ENCODE data around the gene PRSS50.

The PRSS50 gene

DNA sequence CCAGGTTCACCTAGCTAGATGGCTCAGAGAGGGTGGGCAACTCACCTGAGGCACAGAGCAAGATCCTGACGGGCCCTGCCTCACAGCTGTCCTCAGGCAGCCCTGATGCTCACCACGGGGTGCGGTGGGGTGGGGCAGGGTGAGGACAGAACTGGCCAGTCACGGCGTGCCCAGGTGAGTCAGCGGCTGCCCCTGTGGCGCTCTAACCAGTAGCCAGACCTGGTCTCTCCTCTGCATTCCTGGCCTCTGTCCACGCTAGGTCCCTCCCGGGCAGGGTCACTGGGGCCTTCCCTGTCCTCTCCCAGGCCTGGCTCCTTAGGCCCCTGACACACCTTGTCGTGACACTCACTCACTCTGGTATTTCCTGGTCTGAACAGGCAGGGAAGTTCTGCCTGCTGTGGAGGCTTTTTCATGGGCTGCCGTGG is 25.1 kb downstream of the PRSS50 start:
- no peak for DNase-seq (ENCODE audit: low read depth)

DNA sequence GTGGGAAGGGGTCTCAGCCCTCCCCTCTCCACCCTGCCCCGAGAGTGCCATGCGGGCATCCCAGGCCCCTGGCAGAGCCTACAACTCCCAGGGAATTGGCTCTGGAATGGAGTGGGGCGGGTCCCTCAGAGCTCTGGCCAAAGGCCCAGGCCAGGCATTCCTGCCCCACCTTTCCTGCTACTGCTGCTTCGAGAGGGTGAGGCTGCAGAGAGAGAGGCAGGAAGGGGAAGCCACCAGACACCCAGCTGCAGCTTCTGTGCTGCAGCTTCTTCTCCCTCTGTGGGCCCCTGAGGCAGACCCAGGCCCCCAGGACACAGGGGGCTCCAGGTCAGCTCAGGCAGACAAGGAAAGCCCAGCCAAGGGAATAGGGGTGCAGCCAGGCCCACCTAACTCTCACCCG is 26.9 kb downstream of the PRSS50 start:
- no peak for DNase-seq (ENCODE audit: low read depth)

DNA sequence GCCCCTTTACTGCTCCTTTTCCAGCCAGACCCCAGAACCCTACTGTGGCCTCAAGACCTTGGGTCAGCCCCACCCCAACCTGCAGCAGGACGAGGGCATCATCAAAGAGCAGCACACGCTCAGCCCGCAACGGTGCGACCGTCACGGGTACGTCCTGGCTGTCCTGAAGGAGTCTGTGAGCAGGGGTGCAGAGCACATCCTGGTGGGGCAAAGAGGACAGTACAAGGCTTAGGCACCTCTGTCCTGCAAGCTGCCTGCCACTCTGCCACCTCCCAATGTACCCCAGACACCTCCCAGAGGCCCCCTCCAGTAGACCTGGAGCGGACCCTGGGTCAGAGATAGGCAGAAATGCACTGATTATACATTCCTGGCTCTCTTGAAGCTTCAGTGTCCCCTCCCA is 32.2 kb downstream of the PRSS50 start:
- no peak for DNase-seq (ENCODE audit: low read depth)

DNA sequence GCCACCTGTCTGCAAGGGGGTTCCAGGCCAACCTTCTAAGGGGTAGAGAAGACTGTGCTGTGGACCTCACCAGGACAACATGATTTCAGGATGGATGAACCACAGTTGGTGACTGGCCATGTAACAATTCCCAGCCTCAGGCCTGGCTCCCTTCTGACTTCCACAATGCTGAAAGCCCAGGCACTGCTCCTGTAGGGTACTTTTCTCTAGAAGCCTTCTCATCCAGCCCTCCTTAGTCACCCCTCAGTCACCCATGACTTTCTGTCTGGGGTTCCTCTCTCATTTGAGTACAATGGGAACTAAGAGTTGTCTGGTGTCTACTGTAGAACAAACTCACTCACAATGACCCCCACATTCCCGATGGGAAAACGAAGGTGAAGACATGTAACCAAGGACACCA is 32.8 kb downstream of the PRSS50 start:
- DNase-seq (ENCODE audit: low read depth): no peak

DNA sequence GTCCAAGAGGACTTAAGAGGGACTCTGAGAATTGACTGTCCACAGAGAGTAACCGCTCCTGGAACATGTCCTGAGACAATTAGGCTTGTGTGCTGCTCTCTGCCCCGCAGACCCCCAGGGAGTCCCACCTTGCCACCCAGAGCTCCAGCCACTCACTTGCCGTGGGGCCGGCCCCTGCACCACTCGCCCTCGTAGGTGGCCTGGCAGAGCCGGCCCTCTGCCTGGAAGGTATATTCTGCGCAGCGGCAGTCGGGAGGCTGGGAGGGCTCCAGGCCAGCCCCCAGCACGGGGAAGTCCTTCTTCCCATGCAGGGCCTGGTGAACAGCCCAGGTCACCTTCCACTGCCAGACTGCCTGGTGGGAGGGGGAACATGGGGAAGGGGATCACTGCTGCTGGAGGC is 34.7 kb downstream of the PRSS50 start:
- no peak for DNase-seq (ENCODE audit: low read depth)

DNA sequence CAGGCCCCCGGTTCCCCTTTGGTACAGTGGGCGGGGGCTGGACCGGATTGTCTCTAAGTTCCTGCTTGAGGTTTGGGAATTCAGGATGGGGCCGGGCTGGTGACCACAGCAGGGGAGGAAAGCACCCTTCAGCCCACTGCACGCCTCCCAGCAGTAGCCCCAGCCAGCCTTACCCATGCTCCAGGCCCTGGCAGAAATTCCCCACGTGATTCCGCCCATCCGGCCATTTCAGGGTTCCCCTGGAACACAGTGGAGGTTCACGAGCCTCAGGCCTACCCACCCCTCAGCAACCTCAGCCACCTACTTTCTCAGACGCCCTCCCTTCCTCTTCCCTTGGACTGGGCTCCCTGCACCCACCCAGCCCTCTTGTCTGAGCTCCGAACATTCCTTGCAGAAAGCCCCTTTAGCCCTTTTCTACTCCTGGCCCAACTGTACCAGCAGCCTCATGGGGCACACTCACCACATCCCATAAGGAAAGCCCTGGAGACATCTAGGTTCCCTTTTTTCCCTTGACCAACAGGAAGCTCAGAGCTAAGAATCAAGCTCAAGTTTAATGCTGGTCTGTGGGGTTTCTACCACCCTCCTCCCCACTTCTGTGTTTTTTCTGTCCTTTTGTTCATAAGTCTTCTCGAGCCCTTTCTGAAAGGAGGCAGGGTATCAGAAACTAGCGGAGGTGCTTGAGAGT is 35.7 kb downstream of the PRSS50 start:
- no peak for DNase-seq (ENCODE audit: low read depth)

DNA sequence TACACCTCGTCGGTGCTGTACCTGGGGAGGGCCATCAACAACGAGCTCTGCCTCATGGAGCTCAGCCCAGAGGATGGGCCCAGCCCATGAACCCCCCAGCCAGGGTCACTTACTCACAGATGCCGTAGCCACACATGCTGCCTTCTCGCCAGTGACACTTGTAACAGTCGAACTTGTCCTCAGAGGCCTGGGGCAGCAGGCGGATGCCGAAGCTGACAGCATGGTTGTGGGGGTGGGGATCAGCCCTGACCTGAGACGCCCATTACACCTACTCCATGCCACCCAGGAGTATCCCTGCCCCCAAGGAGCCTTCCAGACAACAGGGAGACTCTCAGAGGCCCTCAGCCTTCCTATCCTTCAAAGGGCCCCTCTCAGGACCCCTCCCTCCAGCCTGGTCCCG is 36.3 kb downstream of the PRSS50 start:
- no peak for DNase-seq (ENCODE audit: low read depth)

DNA sequence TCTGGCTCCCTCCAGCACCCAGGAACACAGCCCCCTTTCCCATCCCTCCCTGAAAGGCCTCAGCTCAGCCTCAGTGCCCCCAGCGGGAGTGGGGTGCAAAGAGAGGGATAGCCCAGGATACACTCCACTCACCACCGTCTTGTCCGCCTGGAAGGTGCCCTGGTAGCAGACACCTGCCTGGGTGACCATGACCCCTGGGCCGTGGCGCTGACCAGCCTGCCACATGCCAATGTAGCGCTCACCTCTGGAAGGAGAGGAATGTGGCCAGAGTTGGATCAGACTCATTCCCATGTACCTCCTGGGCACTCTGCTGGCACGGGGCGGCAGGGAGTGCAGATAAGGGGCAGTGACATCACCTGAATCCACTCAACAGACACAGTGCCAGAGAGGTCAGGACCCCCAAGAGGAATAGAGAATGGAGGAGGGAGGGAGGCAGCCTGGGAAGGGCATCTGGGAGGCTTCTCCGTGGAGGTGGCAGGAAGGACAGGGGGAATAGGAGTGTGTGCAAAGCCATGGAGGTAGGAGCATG is 37.3 kb downstream of the PRSS50 start:
- DNase-seq (ENCODE audit: low read depth): no peak

DNA sequence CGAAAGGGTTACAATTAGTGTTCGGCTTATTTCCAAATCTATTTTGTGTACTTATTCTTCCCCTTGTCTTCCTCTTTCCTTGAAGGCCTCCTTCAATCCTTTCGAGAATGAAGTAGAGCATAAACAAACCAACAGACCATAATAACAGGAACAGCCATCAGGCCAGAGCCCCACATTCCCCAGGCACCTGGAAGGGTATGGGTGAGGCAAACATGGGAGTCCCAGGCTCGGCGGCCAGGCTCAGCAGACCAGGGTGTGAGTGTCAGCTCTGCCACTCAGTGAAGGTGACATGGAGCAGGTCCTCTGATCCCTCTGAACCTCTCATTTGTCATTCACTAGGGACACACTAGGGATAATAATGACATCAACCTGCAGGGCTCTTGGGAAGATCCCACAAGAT is 38.0 kb downstream of the PRSS50 start:
- DNase-seq (ENCODE audit: low read depth): no peak

DNA sequence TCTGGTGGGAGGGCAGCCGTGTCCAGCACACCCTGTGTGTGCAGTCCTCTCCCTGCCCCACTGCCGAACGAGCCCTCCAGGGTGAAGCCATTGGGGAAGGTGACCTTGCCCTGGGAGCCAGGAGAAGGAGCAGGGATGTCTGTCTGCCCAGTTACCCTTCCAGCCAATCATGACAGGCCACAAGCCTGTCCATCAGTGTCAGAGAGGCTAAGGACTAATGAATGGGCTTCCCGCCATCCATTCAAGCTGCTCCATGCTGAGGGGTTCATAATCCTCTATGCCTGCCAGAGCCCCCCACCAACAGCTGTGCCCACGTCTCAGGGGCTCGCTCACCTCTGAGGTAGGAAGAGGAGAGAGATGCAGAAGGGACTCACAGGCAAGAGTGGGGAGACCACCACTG is 39.4 kb downstream of the PRSS50 start:
- no peak for DNase-seq (ENCODE audit: low read depth)

DNA sequence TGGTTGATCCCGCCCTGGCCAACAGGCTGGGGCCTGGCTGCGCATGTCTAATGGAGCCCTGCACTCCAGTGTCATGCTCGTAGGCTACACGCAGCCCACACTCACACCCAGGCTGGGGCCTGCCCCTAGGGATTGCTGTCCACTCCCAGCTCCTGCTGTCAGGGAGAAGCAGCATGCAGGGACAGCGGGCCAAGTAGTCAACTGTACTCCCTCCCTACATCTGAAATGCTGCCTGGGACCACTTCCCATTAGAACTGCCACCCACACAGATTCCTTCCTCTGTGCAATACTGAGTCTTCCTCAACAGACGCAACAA is 40.3 kb downstream of the PRSS50 start:
- no peak for DNase-seq (ENCODE audit: low read depth)

DNA sequence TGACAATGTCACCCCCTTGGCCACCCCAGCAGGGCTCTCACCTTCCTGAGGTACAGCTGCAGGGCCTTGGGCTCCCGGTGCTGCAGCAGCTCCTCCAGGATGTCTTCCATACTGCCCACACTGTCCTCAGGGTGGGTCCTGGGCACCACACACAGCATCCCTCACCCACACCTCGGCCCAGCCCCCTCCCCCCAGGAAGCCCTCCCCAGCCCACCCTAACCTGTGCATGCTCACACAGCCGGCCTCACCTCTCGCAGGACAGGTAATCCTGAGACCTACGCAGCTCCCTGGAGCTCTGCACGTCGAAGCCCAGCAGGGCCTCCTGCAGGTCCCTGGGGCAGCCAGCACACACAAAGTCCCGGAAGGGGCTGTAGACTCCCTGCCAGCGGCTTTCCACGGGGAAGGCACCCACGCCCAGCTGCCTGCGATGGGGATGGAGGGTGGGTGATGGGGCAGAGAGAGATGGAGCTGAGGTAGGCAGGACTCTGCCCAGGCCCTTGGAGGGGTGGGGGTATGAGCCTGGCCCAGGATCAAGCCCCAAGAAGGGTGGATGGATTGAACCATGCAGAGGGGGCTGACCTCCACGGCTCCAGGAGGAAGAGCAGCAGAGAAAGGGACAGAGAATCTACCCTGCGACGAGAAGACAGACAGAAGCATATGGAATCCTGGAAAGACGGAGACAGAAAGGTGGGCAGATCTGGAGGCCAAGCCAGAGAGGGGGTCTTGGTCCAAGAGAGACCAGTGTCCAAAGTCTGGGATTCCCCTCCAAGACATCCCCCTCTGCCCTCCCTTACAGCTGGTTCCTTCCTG is 40.9 kb downstream of the PRSS50 start:
- DNase-seq (ENCODE audit: low read depth): no peak

DNA sequence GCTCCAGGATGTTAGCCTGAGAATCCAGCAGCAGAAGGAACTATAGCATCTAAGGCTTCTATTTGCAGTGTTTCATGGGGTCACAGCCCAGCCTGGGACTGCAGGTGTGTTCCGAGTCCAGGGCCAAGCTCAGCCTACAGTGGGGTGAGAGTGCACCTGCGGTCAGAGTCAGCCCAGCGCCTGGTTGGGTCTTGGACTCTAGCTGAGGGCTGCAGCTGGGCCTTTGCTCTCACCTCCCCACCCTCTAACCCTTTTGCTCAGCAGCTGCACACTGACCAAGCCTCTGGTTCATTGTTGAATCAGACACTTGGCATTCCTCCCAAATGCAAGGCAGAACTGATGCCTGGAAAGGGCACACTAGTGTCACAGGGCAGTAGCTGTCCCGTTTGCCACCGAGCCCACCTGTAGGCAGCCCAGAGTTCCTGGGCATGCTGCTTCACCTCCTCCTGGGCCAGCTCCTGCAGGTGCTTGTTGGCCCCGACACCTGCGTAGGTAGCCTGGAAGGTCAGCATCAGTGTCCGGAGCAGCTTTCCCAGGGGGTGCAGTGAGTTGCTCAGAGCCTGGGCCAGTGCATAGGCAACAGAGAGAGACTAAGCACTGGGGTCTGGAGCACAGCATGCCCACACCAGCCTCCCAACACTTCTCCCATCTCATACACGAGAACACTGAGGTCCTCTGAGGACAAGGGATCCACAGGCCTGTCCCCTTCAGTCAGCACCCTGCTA is 41.7 kb downstream of the PRSS50 start:
- DNase-seq (ENCODE audit: low read depth): no peak

DNA sequence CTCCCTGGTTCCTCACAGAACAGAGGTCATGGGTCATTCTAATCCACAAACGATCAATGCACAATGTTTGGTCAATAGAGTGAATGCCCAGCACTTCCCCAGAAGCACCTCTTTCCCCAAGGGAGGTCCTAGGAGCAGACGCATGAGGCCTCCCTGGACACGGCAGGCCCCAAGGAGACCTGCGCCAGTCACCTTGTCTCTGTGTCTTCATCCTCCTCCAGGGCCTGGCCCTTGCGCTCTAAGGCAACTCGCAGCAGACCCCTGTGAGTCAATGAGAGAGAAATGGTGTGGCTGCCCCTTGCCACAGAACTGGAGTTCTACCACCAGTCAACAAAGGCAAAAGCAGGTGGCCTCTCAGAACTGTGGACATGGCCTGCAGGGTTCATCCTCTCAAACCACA is 42.2 kb downstream of the PRSS50 start:
- no peak for DNase-seq (ENCODE audit: low read depth)

DNA sequence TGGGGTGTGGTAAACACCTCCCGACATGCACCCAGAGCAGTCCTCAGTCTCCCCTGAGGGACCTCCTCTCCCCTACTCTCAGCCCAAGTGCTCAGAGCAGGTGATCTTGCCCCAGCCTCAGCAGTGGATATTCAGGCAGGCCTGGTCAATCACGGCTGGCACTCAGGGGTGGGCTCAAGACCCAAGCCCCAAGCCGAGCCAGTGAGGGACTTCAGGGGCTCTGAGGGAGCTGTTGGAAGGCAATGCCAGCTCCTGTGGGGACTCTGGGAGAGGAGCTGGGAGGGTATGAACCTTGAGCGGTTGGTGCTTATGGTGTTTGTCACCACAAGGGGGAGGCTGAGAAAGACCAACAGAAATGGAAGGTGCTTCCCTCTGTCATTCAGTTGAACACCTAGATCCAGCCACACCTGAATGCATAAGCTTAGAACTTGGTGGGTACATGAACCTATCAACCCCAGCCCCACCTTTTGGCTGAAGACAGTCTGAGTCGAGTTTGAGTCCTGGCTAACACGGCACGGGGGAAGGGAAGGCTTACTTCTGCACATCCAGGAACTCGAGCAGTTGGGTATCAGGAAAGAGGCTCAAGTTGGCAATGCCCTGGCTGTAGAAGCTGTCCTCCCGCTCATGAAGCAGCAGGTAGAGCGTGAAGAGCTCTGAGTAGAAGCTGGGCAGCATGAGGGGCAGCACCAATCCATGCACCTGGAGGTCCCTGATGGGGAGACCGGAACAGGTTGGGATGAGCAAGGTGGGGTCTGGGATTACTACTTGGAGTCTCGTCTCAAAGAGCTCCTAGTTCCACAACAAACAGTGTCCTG is 43.4 kb downstream of the PRSS50 start:
- DNase-seq (ENCODE audit: low read depth): no peak

DNA sequence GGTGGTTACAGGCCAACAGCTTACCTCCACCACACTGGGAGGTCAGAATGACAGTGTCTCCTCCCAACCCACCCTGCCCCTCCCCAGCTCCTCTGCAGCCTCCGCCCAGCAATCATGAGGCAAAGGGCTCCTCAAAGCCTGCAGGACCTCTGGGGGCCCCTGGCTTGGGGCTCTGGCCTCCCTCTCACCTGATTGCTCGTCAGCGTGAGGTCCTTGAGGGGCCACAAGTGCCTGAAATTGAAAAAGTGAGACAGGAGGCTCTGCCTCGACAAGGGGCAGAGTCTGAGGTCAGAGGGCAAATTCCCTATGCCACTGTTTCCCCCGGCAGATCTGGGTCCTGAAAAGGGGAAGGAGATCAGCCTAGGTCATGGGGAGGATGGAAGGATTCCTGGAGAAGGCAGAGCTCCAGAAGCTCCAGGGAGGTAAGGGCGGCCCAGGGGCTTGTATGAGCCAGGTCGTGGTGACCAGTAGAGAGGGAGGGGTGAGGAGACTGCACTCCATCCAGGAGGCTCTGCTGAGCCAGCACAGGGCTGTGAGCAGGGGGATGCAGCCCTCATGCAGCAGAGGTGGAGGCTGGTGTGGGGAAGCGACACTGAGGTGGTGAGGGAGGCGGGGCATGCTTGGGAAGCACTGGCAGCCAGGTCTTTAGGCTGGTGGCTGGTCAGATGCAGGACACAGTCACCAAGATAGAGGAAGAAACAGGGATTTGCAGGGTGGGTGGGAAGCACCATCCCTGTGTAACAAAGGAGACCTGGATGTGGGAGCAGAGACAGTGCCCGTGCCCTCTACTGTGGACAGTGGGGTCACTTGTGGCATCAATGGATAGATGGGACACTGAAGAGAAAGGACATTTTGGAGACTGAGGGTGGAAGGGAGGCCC is 44.3 kb downstream of the PRSS50 start:
- no peak for DNase-seq (ENCODE audit: low read depth)

DNA sequence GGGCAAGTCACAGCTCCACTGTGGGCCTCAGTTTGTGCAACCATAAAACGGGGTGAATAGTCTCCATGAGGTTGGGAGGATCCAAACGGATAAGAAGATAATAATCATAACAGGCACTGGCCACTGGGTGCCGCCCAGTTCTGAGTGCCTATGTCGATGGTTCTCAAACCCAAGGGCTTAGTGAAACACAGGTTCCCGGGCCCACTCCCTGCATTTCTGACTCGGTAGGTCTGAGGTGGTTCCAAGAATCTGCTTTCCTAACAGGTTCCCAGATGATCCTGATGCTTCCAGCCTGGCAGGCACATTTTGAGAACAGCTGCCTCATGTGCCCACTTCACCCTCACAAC is 45.3 kb downstream of the PRSS50 start:
- DNase-seq (ENCODE audit: low read depth): no peak

DNA sequence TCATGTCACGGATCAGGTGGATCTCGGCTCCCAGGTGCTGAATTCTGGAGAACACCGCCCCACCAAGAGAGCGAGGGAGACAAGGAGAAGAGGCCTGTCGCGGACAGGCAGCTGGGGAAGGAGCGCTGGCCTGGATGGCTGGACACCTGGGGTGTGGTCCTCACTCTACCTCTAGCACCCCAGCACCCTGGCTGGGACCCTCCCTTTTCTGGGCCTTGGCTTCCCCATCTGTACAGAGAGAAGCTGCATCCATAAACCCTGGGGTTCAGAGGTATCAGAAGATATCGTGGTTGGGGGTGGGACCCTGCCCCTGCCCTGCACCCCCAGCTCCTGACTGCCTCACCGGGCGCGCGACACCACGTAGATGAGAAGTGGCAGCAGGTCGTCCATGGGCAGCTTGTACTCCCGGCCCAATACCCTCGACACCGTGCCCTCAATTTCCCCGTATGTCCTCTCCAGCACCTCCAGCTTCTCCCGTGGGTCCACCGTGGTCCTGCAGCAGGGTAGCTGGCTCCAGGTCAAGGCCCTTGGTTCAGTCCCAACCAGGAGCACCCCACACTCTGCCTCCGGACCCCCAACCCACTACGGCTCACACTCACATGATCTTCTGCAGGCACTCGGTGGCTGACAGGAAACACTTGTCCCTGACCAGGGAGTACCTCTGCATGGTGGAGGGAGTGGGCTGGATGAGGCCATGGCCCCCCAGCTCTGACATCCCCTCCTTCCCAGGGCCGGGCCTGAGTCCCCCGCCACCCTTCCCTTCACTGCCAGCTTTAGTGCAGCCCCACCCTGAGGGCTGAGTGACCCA is 45.9 kb downstream of the PRSS50 start:
- no peak for DNase-seq (ENCODE audit: low read depth)

DNA sequence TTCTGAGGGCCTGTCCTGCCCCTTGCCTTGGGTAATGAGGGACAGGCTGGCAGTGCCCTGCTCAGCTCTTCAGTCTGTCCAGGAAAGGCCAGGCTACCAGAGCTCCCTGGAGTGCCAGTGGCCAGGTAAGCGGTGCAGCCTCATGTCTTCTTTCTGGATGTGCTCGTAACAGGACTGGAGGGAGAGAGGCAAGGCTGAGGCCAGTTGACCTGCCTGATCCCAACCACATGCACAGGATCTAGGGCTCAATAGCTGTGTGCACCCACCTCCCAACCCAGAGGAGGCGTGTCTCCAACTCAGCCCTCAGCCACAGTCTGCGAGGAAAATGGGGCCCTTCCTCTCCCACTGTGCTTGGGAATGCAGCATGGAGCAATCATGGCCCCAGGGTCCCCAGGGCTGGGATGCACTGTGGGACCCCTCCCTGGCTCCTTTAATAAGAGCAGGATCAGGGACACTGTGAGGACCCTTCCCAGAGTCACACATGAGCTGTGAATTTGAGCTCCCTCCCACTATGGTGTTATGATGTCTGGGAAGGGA is 46.7 kb downstream of the PRSS50 start:
- DNase-seq (ENCODE audit: low read depth): no peak

All from non-pigmented ciliary epithelial cell (primary cell).